GM12878 (cell line): ENCODE data around the gene PRKAA1. TPM values are rescaled to one million over a fixed set of nuclear protein-coding genes. Genes with fewer than 3 reads are reported as not detected.

Source experiments
- ATAC-seq: fragments of 200-7000 bp; cut with Tn5 transposase; 3 replicates; pipeline ENCODE4 v1.9.1; 2020; ENCODE audit warnings: mild to moderate bottlenecking, moderate library complexity
- BruUV-seq: library from RNA; stranded (reverse); fragments of 400-500 nt; replicated peaks from 2 replicates; lab custom pipeline; 2021; lab: Mats Ljungman, UMichigan
- CTCF ChIA-PET: fragments of 300-600 bp; sonication (Branson Sonifier 250); formaldehyde crosslinking; extraction: SDS; loops from one replicate; lab custom pipeline; 2021; ENCODE audit warnings: inconsistent platforms; lab: Yijun Ruan, JAX
- POLR2A ChIA-PET: fragments of 350-600 bp; formaldehyde crosslinking; extraction: SDS; loops from one replicate; lab custom pipeline; 2021; ENCODE audit warnings: inconsistent platforms; lab: Charles Lee
- RAD21 ChIA-PET: fragments of 300-600 bp; sonication (Branson Sonifier 250); formaldehyde crosslinking; loops from one replicate; lab custom pipeline; 2023; ENCODE audit warnings: antibody characterized with exemption; ENCODE audit not compliant: unreplicated experiment; lab: Charles Lee
- SMC1A ChIA-PET: fragments of 300-600 bp; sonication (Branson Sonifier 250); formaldehyde crosslinking; loops from one replicate; lab custom pipeline; 2023; ENCODE audit not compliant: unreplicated experiment, uncharacterized antibody; lab: Charles Lee
- DNase-seq: peaks from one replicate; pipeline ENCODE4 v3.0.0-alpha.2; 2011; ENCODE audit warnings: low read depth, low spot score
- FAIRE-seq: peaks from 3 replicates; lab custom pipeline; 2011; peaks lifted over from hg19 to GRCh38; lab: Jason Lieb, UNC
- H2AFZ ChIP-seq: 2 replicates; pipeline ENCODE4 v1.6.0; 2011; ENCODE audit warnings: low read depth, low read length, control low read depth; ENCODE audit not compliant: control insufficient read depth
- H3K27ac ChIP-seq: 2 replicates; pipeline ENCODE4 v1.5.1; 2011; ENCODE audit warnings: control low read depth; ENCODE audit not compliant: control insufficient read depth, insufficient read depth
- H3K27me3 ChIP-seq, 2 experiments: replicated peaks in 1 of 2; 2 replicates each; pipeline versions ENCODE4 v1.6.0 to v1.6.1; 2011; ENCODE audit warnings: low read length in 1 of 2; ENCODE audit not compliant: control insufficient read depth in 2 of 2, insufficient read depth in 2 of 2
- H3K36me3 ChIP-seq, 2 experiments: 2 replicates each; pipeline ENCODE4 v1.5.1; 2011; ENCODE audit warnings: low read length in 1 of 2; ENCODE audit not compliant: control insufficient read depth in 2 of 2, insufficient read depth in 2 of 2
- H3K4me1 ChIP-seq: 2 replicates; pipeline ENCODE4 v1.6.1; 2011; ENCODE audit warnings: mild to moderate bottlenecking, low read length, moderate library complexity, mixed read lengths; ENCODE audit not compliant: control insufficient read depth, insufficient read depth
- H3K4me2 ChIP-seq: 2 replicates; pipeline ENCODE4 v1.6.0; 2011; ENCODE audit warnings: control low read depth; ENCODE audit not compliant: control insufficient read depth, insufficient read depth
- H3K4me3 ChIP-seq: fragments of 200-600 bp; sonication (generic); 2 replicates; pipeline ENCODE4 v1.5.1; 2016
- H3K79me2 ChIP-seq: 2 replicates; pipeline ENCODE4 v1.6.0; 2011; ENCODE audit warnings: low read length; ENCODE audit not compliant: control insufficient read depth, insufficient read depth
- H3K9ac ChIP-seq: 2 replicates; pipeline ENCODE4 v1.8.0; 2011; ENCODE audit warnings: low read length, control low read depth, mixed read lengths; ENCODE audit not compliant: control insufficient read depth, insufficient read depth
- H3K9me3 ChIP-seq: replicated peaks from 3 replicates; pipeline ENCODE4 v1.5.1; 2011; ENCODE audit warnings: mild to moderate bottlenecking, low read length; ENCODE audit not compliant: control insufficient read depth, insufficient read depth
- H4K20me1 ChIP-seq: 2 replicates; pipeline ENCODE4 v1.6.0; 2011; ENCODE audit not compliant: control insufficient read depth, insufficient read depth
- ASH2L ChIP-seq: fragments of 300-600, 200-600 bp; sonication (generic); IDR thresholded peaks from 2 replicates; pipeline ENCODE4 v1.6.1; 2017; ENCODE audit warnings: low read depth, mild to moderate bottlenecking, borderline replicate concordance
- BCL11A ChIP-seq: IDR thresholded peaks from 2 replicates; pipeline ENCODE4 v1.6.1; 2011; ENCODE audit warnings: low read depth, low read length
- BCL3 ChIP-seq: IDR thresholded peaks from 2 replicates; pipeline ENCODE4 v1.6.1; 2011; ENCODE audit warnings: borderline replicate concordance, low read depth, mild to moderate bottlenecking, moderate library complexity, low read length; ENCODE audit not compliant: insufficient read depth, poor library complexity, severe bottlenecking
- CHD4 ChIP-seq: fragments of 200-600 bp; sonication (generic); IDR thresholded peaks from 2 replicates; pipeline ENCODE4 v1.6.1; 2016; ENCODE audit warnings: mild to moderate bottlenecking
- DPF2 ChIP-seq: fragments of 450-650 bp; IDR thresholded peaks from 2 replicates; pipeline ENCODE4 v1.6.1; 2017; ENCODE audit warnings: mild to moderate bottlenecking
- EED ChIP-seq: sonication (generic); IDR thresholded peaks from 2 replicates; pipeline ENCODE4 v1.6.1; 2016; ENCODE audit warnings: antibody characterized with exemption, low read depth
- GATAD2B ChIP-seq: fragments of 450-650 bp; conservative IDR thresholded peaks from 2 replicates; pipeline ENCODE4 v1.6.1; 2017; ENCODE audit warnings: low read depth, mild to moderate bottlenecking, moderate library complexity
- HSF1 ChIP-seq: fragments of 150-350 bp; IDR thresholded peaks from 2 replicates; pipeline ENCODE4 v1.6.1; 2014; ENCODE audit warnings: mild to moderate bottlenecking, low read depth, low read length
- IRF5 ChIP-seq: fragments of 450-650 bp; IDR thresholded peaks from 2 replicates; pipeline ENCODE4 v1.6.1; 2017; ENCODE audit warnings: borderline replicate concordance
- MLLT1 ChIP-seq: fragments of 450-650 bp; IDR thresholded peaks from 2 replicates; pipeline ENCODE4 v1.6.1; 2016; ENCODE audit warnings: mild to moderate bottlenecking
- MTA3 ChIP-seq: IDR thresholded peaks from 2 replicates; pipeline ENCODE4 v1.6.1; 2012; ENCODE audit warnings: low read length, inconsistent platforms, borderline replicate concordance
- NFYB ChIP-seq: IDR thresholded peaks from 2 replicates; pipeline ENCODE4 v1.6.1; 2011; ENCODE audit warnings: low read depth, mild to moderate bottlenecking, low read length, improper control_type of control experiment, moderate library complexity; ENCODE audit not compliant: insufficient read depth
- NRF1 ChIP-seq: conservative IDR thresholded peaks from 2 replicates; pipeline ENCODE4 v1.6.1; 2011; ENCODE audit warnings: mild to moderate bottlenecking, low read depth, low read length, improper control_type of control experiment
- PBX3 ChIP-seq: IDR thresholded peaks from 2 replicates; pipeline ENCODE4 v1.6.1; 2011; ENCODE audit warnings: mild to moderate bottlenecking, low read depth, low read length, moderate library complexity; ENCODE audit not compliant: insufficient replicate concordance
- RCOR1 ChIP-seq: conservative IDR thresholded peaks from 2 replicates; pipeline ENCODE4 v1.6.1; 2012; ENCODE audit warnings: low read depth, low read length, improper control_type of control experiment
- SRF ChIP-seq, 2 experiments: IDR thresholded peaks; 2 replicates each; pipeline ENCODE4 v1.6.1; 2011; ENCODE audit warnings: low read depth in 2 of 2, low read length in 2 of 2, mild to moderate bottlenecking in 1 of 2, moderate library complexity in 1 of 2
- STAT3 ChIP-seq: IDR thresholded peaks from 2 replicates; pipeline ENCODE4 v1.6.1; 2011; ENCODE audit warnings: low read depth, low read length, improper control_type of control experiment
- YBX1 ChIP-seq: fragments of 450-650 bp; IDR thresholded peaks from 2 replicates; pipeline ENCODE4 v1.6.1; 2016; ENCODE audit warnings: antibody characterized with exemption
- in situ Hi-C: fragments of 300-500 bp; cut with MboI; formaldehyde crosslinking; loops from 9 replicates; pipeline ENCODE4 v1.14.3; 2018; ENCODE audit warnings: mixed read lengths
- intact Hi-C: fragments of 100-400 bp; cut with micrococcal nuclease; formaldehyde crosslinking; loops from one replicate; pipeline ENCODE4 v1.14.2; 2022; ENCODE audit not compliant: unreplicated experiment
- polyA plus RNA-seq, 11 experiments: library from polyadenylated mRNA; depleted of rRNA in 4 of 11; unstranded in 6 of 11; stranded (reverse) in 5 of 11; fragments of >200 nt; fragmentation: Nextera tagmentation in 4 of 11; fragmentation: Illumina TruSeq in 1 of 11; extraction: Ambion mirVana in 4 of 11; extraction: Trizol in 1 of 11; gene quantifications; 1 replicate in 1 of 11; 2 replicates in 10 of 11; pipeline versions ENCODE4 v1.2.1 to v1.2.3, GENCODE V29; 2011 to 2016; ENCODE audit warnings: inconsistent platforms in 2 of 11, missing spikeins in 2 of 11, low read depth in 1 of 11
- total RNA-seq, 4 experiments: library from RNA; depleted of rRNA in 3 of 4; stranded (reverse); fragments of >200 nt in 3 of 4; fragmentation: Illumina TruSeq in 1 of 4; extraction: Trizol in 1 of 4; gene quantifications; 2 replicates each; pipeline versions ENCODE4 v1.2.1 to v1.2.3, GENCODE V29; 2013 to 2021

Gene PRKAA1
- total and polyA plus RNA-seq, 10 of the 15 experiments (the other 5 are each of a cell fraction or from before 2014, with no cell fraction given): 13.6 to 55.5 (median 29.6) TPM

GRCh38 chr5:40717281-40717680 lies 80.9 kb downstream of the PRKAA1 start:
- ChIA-PET POLR2A (interaction anchor here (0.7 kb wide), 2 partner anchors 17 to 32 kb away, joined by 4 to 6 read pairs; no protein-coding TSS in a partner anchor), SMC1A (interaction anchor here (1.6 kb wide), 1 partner anchor 12 kb away, joined by 5 read pairs; no protein-coding TSS in a partner anchor), CTCF (interaction anchor here (0.7 to 1.5 kb wide), 2 partner anchors 17 to 19 kb away, joined by 3 to 4 read pairs; no protein-coding TSS in a partner anchor), RAD21 (interaction anchor here (0.7 kb wide), 1 partner anchor 11 kb away, joined by 5 read pairs; no protein-coding TSS in a partner anchor)
- Histone ChIP-seq H3K4me1 (no peaks in the 10 kb centered on the region), H4K20me1 (no peaks in the 10 kb centered on the region), H3K27ac (no peak overlapping the region), H3K9ac (no peak overlapping the region), H3K9me3 (no peaks in the 10 kb centered on the region; the same call in 2 of the 3 replicates), H3K4me2 (no peak overlapping the region), H3K4me3 (no peak overlapping the region), H3K36me3 (peaks cover 0 to 4% of the 10 kb centered on the region in 2 experiments; a peak in 1 of 4 replicates), H2AFZ (no peak overlapping the region), H3K79me2 (no peaks in the 10 kb centered on the region), H3K27me3 (no peaks in the 10 kb centered on the region)
- TF ChIP-seq DPF2 (no peak), EED (no peak), STAT3 (no peak), BCL3 (no peak), SRF (IDR thresholded peaks at IDR 0.05; ENCODE audit: low read depth in 2 of 2, low read length in 2 of 2) (no peak), RCOR1 (no peak), YBX1 (no peak), CHD4 (no peak), NRF1 (no peak), ASH2L (no peak), GATAD2B (no peak), NFYB (no peak), MLLT1 (no peak), IRF5 (no peak), PBX3 (no peak), HSF1 (no peak), MTA3 (no peak), BCL11A (no peak)
- intact Hi-C loops (no loop called here), in situ Hi-C loops (no loop called here)
- no peak for DNase-seq
- FAIRE-seq: no peak
- BruUV-seq: no TSS peak
- ATAC-seq: no peak
